LNCAP (cell line): ENCODE data around the gene FBLIM1.

Experiments
- TF ChIP-seq, protein P1 (sequence below): fragments of 450-650 bp; IDR thresholded peaks from 2 replicates; pipeline ENCODE4 v1.5.1; 2017; ENCODE audit warnings: mild to moderate bottlenecking

The FBLIM1 gene

DNA sequence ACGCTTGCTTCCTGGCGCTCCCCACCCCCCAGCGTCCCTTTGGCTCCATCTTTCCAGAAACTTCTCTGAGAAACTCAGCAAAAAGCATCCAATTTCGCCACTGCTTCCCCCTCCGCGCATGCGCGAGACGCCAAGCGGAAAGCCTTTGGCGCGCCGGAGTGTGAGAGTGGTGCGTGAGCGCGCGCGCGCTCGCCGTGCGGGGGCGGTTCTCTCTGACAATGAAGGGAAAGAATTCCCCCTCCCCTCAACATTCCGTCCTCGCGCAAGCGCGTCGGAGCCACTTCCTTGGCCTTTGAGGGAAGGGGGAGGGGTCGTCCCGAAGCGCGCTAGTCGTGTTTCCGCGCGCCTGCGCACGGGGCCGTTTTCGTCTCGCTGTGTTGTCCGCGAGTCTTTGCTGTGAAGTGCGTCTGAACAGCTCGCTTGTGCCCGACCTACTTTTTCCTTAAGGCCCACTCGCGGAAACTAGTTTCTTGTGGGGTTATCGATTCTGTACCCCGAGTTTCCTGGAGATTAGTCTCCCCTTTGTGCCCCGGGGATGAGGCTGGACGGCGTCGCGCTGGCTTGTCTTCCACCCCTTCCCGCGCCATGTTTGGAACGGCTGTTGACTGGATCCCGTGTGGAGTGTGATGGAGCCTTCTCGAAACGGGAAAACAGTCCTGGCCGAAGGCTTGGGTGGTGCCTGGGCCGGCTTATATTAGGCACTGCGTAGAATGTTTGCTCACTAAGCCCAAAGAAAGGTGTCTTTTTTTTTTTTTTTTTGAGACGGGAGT, 77.3 kb downstream of the FBLIM1 start:
- TF ChIP-seq, protein P1, sequence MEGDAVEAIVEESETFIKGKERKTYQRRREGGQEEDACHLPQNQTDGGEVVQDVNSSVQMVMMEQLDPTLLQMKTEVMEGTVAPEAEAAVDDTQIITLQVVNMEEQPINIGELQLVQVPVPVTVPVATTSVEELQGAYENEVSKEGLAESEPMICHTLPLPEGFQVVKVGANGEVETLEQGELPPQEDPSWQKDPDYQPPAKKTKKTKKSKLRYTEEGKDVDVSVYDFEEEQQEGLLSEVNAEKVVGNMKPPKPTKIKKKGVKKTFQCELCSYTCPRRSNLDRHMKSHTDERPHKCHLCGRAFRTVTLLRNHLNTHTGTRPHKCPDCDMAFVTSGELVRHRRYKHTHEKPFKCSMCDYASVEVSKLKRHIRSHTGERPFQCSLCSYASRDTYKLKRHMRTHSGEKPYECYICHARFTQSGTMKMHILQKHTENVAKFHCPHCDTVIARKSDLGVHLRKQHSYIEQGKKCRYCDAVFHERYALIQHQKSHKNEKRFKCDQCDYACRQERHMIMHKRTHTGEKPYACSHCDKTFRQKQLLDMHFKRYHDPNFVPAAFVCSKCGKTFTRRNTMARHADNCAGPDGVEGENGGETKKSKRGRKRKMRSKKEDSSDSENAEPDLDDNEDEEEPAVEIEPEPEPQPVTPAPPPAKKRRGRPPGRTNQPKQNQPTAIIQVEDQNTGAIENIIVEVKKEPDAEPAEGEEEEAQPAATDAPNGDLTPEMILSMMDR: no peak
